HG03097 (cell line): ENCODE measurements around the gene PEPD.

Experiments
- ATAC-seq: cut with Tn5 transposase; IDR thresholded peaks from one replicate; pipeline ENCODE4 v1.9.1; 2021; ENCODE audit not compliant: unreplicated experiment, low FRiP score

Gene PEPD

GRCh38 chr19:33412601-33413425 lies 108.8 kb downstream of the PEPD start:
- ATAC-seq: no peak

GRCh38 chr19:33411621-33412180 lies 109.9 kb downstream of the PEPD start:
- no peak for ATAC-seq

- ATAC-seq: no peak
These were observed 110.6 kb downstream of the PEPD start for GRCh38 chr19:33410915-33411401.

GRCh38 chr19:33409906-33410685 lies 111.5 kb downstream of the PEPD start:
- ATAC-seq: no peak

GRCh38 chr19:33408538-33409434 lies 112.8 kb downstream of the PEPD start:
- ATAC-seq: no peak

- no peak for ATAC-seq
These were observed 113.5 kb downstream of the PEPD start for GRCh38 chr19:33408116-33408515.

- no peak for ATAC-seq
These were observed 113.9 kb downstream of the PEPD start for GRCh38 chr19:33407716-33408115.

- ATAC-seq: no peak
These were observed 114.4 kb downstream of the PEPD start for GRCh38 chr19:33407140-33407551.

- no peak for ATAC-seq
These were observed 115.0 kb downstream of the PEPD start for GRCh38 chr19:33406521-33407139.

- no peak for ATAC-seq
These were observed 115.8 kb downstream of the PEPD start for GRCh38 chr19:33405553-33406461.

GRCh38 chr19:33405254-33405552 lies 116.4 kb downstream of the PEPD start:
- no peak for ATAC-seq

- ATAC-seq: no peak
These were observed 116.9 kb downstream of the PEPD start for GRCh38 chr19:33404506-33405253.

GRCh38 chr19:33403973-33404304 lies 117.7 kb downstream of the PEPD start:
- no peak for ATAC-seq

- ATAC-seq: no peak
These were observed 118.2 kb downstream of the PEPD start for GRCh38 chr19:33403221-33403972.

GRCh38 chr19:33402421-33403220 lies 119.0 kb downstream of the PEPD start:
- no peak for ATAC-seq

- no peak for ATAC-seq
These were observed 119.7 kb downstream of the PEPD start for GRCh38 chr19:33401683-33402420.
